ENCODE results near the gene MAFF.
"Not testable (repeated sequence)": the region's sequence is repeated elsewhere in the genome, so short reads cannot be mapped to it uniquely, and the experiment has no call there.

The MAFF gene

GRCh38 chr22:38177571-38177925 lies 24.2 kb upstream of the MAFF start:
- DNase-seq (ENCODE audit: low read depth in 3 of 3) = not testable (repeated sequence)

- DNase-seq (ENCODE audit: low read depth in 3 of 3) = no peak
Measured at GRCh38 chr22:38177926-38178604, 23.7 kb upstream of the MAFF start.

- DNase-seq (ENCODE audit: low read depth in 3 of 3) = not testable (repeated sequence)
Measured at GRCh38 chr22:38178605-38178937, 23.2 kb upstream of the MAFF start.

GRCh38 chr22:38180841-38181452 lies 20.8 kb upstream of the MAFF start:
- no peak for DNase-seq (ENCODE audit: low read depth in 3 of 3)

- peak; percentile 91 to 98 (median 94) for DNase-seq (ENCODE audit: low read depth in 3 of 3)
Measured at GRCh38 chr22:38181453-38182200, 20.2 kb upstream of the MAFF start, which contains the start of gene PLA2G6. Gene PLA2G6 (minus strand): TSS chr22:38181830. CDS start chr22:38169426, 12,404 bp downstream.

GRCh38 chr22:38184788-38185187 lies 17.0 kb upstream of the MAFF start:
- DNase-seq (ENCODE audit: low read depth in 3 of 3) = no peak

- no peak for DNase-seq (ENCODE audit: low read depth in 3 of 3)
Measured at GRCh38 chr22:38186429-38186828, 15.4 kb upstream of the MAFF start.

GRCh38 chr22:38187413-38188212 lies 14.2 kb upstream of the MAFF start:
- no peak for DNase-seq (ENCODE audit: low read depth in 3 of 3)

GRCh38 chr22:38189104-38189503 lies 12.7 kb upstream of the MAFF start:
- DNase-seq (ENCODE audit: low read depth in 3 of 3) = no peak

GRCh38 chr22:38190581-38190980 lies 11.2 kb upstream of the MAFF start:
- no peak for DNase-seq (ENCODE audit: low read depth in 3 of 3)

GRCh38 chr22:38191055-38191454 lies 10.7 kb upstream of the MAFF start:
- DNase-seq (ENCODE audit: low read depth in 3 of 3) = no peak

- DNase-seq (ENCODE audit: low read depth in 3 of 3) = no peak
Measured at GRCh38 chr22:38191731-38192474, 9.9 kb upstream of the MAFF start.

GRCh38 chr22:38192475-38192863 lies 9.3 kb upstream of the MAFF start:
- DNase-seq (ENCODE audit: low read depth in 3 of 3) = no peak

GRCh38 chr22:38193580-38193979 lies 8.2 kb upstream of the MAFF start:
- no peak for DNase-seq (ENCODE audit: low read depth in 3 of 3)

- DNase-seq (ENCODE audit: low read depth in 3 of 3) = no peak
Measured at GRCh38 chr22:38196791-38197419, 4.9 kb upstream of the MAFF start.

GRCh38 chr22:38199826-38200559 lies 1.8 kb upstream of the MAFF start:
- no peak for DNase-seq (ENCODE audit: low read depth in 3 of 3)

- no peak for DNase-seq (ENCODE audit: low read depth in 3 of 3)
Measured at GRCh38 chr22:38201371-38201710, 453 bp upstream of the MAFF start.

GRCh38 chr22:38202437-38203089 lies 769 bp downstream of the MAFF start:
- DNase-seq (ENCODE audit: low read depth in 3 of 3) = peak in 1 of 3 experiments; percentile 59

GRCh38 chr22:38203090-38203810 lies 1.5 kb downstream of the MAFF start:
- DNase-seq (ENCODE audit: low read depth in 3 of 3) = peak in 1 of 3 experiments; percentile 25
